Hematopoietic multipotent progenitor cell (in vitro differentiated cells): ENCODE results near the gene GNAL. TPM values are rescaled to one million over a fixed set of nuclear protein-coding genes. Genes with fewer than 3 reads are reported as not detected.

Experiments used
- total RNA-seq: library from RNA; depleted of rRNA; stranded (reverse); fragments of >200 nt; gene quantifications from one replicate; pipeline ENCODE4 v1.2.3, GENCODE V29; 2012

GNAL gene
- total RNA-seq, 1 donor, result 0.27 TPM

Other genes starting within 250 kb of the GNAL start
- not detected for gene SLC35G4, start 79.7 kb upstream of the GNAL start, total RNA-seq
- 71.6 TPM for gene CHMP1B, start 162.1 kb downstream of the GNAL start, total RNA-seq
- 21.3 TPM for gene MPPE1, start 219.1 kb downstream of the GNAL start, total RNA-seq